ENCODE results near the gene PRSS1.
"Not testable (repeated sequence)": the region's sequence is repeated elsewhere in the genome, so short reads cannot be mapped to it uniquely, and the experiment has no call there.

PRSS1 gene

DNA sequence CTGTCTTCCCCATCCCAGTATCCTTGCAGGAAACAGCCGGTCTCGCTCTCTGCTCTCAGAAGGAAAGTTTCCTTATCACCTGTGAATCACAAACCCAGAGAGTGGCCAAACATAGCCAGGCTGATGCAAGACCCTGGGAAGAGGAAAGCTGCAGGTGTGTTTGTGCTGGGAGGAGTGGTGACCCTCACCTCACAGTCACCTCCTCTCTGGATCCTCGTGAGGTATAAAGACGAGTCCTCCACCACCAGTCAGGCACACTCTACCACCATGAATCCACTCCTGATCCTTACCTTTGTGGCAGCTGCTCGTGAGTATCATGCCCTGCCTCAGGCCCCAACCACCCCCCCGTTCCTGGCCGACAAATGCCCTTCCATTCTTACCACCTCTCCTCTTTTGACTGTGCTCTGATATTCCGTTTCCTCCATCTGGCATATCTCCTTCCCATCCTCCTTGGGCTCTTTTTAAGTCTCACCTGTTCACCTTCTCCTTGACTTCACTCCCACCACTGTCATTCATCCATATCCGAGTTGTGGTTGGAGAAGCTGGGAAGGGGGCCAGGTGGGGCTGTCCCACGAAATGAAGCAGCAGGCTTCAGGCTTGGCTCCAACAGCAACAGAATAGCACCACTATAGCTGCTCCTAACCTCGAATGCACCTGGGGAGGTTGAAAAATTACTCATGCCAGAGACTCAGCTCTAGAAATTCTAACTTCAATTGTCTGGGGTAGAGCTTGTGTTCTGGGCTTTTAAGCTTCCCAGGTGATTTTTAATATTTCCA, at the start of gene PRSS1:
Gene PRSS1, plus strand, starts transcription at position 255 of the 776 bp plus-strand sequence. Its CDS starts 13 bp downstream, at position 268.
- DNase-seq: no peak

DNA sequence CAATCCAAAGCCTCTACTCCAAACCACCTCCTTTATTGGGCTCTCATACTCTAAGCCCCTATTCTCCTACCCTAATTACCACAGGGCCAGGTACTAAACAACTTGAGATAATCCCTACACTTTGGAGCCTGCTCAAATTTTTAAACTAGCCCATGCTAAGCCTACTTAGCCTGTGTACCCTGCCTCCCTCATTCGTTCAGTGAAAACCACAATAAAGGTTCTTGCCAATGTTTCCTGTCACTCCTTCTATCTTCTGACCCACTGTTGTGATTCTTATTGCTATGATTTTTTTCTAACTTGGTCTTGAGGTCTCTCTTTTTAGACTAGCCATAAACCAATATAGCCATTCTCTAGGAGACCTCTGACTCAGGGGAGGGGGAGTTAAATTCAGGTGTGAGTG, 48.3 kb upstream of the PRSS1 start:
- DNase-seq: not testable (repeated sequence)

DNA sequence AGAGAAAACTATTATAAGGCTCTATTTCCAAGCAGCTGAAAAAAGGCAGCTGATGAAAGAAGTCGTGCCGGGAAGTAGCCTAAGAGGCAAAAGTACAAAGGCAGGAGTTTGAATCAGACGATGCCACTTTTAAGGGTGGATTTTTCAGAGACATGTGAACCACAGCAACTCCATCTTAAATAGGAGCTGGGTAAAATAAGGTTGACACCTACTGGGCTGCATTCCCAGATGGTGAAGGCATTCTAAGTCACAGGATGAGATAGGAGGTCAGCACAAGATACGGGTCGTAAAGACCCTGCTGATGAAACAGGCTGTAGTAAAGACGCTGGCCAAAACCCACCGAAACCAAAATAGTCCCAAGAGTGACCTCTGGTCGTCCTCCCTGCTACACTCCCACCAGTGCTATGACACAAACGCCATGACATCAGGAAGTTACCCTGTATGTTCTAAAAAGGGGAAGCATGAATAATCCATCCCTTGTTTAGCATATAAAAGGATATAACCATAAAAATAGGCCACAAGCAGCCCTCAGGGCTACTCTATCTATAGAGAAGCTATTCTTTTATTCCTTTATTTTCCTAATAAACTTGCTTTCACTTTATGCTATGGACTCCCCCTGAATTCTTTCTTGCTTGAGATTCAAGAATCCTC, 45.5 kb upstream of the PRSS1 start:
- DNase-seq: no peak

GRCh38 chr7:142708726-142709125, 40.5 kb upstream of the PRSS1 start:
- not testable (repeated sequence) for DNase-seq

DNA sequence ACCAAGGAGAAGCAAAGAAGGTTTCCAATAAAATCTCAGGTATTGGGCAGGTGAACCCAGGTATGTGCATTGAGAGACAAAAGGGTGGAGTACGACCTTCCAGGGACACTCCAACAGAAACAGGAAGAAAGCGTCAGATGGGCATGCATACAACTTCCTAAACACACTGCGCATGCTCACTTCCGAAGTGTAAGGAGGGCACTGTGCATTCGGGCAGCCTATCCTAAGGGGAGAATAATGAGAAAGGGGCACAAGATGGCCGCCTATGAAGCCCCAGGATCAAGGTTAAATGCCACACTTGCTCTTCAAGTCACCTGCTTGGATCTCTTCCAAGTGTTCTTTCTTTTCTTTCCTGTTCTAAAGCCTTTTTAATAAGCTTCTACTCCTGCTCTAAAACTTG, 39.4 kb upstream of the PRSS1 start:
- no peak for DNase-seq

- no peak for DNase-seq
Measured at GRCh38 chr7:142711196-142711595, 38.1 kb upstream of the PRSS1 start.

DNA sequence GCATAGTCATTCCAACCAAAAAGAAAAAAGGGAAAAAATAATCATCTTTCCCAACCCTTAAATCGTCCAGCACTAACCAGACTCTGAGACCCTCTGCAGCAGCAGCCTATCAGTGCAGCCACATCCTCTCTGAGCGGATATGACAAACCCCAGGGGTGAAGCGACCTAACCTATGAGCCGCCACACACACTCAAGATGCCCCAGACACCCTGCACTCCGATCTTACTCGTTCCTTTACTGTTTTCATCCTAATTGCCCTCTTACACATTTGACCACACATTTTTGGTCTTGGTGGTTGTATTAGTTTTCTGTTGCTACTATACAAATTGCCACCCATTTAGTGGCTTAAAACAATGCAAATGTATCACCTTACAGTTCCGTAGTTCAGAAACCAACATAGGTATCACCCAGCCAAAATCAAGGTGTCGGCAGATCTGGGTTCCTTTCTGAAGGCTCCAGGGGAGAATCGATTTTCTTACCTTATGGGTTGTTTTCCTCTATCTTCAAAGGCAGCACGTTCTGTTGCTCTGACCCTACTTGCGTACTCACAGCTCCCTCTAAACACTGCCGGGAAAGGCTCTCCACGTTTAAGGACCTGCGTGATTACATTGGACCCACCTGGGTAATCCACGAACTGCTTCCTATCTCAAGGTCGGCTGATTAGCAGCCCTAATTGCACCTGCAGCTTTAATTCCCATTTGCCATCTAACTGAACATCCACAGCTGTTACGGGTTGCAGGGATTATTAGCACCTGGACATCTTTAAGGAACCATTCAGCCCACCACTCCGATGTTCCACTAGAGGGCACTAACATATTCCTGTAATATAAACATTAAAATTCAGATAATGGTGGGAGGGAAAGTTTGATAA, 37.3 kb upstream of the PRSS1 start:
- DNase-seq: no peak

- DNase-seq: no peak
Measured at GRCh38 chr7:142712617-142712957, 36.7 kb upstream of the PRSS1 start.

GRCh38 chr7:142714375-142714774, 34.9 kb upstream of the PRSS1 start:
- DNase-seq: no peak

DNA sequence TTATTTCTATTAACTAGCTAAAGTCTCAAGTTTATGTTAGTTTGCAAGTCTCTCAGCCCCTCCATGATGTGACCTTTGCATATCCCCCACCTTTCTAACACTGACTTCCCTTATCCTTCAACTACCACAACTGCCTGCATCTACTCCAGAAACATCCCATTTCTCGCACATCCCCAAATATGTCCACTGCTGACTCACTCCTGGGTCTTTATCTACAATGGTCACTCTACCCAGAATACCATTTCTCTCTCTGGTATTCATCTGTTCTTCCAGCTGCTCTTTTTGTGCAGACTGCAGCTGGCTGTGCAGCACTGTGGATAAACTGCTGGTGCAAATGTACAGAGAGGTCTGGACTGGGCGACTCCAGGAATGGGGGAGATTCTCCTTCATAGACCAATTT, 32.7 kb upstream of the PRSS1 start:
- no peak for DNase-seq

DNA sequence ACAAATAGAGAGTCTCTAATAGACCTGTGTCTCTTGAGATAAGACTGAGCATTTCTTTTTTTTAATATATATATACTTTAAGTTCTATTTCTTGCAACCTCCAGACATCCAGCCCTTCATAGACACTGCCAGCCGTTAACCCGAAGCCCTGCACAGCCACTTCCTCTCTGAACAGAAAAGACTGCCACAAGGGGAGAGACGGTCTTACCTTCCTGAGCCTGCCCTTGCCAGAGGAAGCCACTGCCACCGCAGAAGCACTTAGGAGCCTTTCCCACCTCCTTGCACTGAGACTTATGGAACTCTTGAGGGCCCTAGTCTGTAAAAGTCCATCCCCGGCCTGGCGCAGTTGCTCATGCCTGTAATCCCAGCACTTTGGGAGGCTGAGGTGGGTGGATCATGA, 31.8 kb upstream of the PRSS1 start:
- no peak for DNase-seq

DNA sequence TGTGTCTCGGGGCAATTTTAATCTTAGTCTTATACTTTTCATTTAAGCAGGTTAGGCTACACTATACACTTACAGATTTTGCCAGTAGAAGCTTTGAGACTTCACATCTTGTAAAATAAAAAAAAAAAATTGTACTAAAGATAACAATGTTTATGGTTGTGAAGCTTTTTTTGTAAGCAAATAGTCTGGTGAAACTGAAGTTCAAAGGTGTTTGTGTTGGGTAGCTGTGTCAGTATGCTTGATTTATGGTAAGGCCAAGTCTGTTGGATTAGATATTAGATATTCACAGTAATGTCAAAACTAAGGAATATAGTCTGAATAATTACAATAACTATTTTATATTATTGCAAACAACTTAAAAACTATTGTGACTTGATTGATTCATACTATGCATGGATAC, 31.0 kb upstream of the PRSS1 start:
- no peak for DNase-seq

DNA sequence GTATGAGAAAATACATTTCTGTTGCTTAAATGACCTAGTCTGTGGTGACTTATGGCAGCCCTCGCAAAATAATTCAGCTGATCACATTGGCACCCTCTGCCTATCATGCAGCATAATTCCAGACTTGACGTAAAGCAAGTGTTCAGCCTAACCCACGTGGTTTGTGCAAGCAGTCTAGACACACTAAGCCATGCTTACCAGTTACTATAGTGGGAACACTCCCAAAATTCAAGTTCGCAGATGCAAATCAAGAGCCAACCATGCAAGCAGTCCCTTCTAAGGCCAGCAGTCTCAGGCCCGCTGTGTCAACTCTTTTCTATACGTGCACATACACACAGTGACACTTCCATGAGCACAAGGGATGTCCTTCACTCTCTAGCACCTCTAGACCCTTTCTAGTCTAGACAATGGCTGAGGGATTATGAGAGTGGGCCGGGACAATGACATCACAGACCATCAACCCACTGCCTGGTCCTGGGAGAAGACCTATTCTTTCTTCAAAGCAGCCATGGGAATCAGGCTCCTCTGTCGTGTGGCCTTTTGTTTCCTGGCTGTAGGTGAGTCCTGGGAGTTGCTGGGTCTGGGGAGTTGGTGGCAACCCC, 29.0 kb upstream of the PRSS1 start:
- no peak for DNase-seq

DNA sequence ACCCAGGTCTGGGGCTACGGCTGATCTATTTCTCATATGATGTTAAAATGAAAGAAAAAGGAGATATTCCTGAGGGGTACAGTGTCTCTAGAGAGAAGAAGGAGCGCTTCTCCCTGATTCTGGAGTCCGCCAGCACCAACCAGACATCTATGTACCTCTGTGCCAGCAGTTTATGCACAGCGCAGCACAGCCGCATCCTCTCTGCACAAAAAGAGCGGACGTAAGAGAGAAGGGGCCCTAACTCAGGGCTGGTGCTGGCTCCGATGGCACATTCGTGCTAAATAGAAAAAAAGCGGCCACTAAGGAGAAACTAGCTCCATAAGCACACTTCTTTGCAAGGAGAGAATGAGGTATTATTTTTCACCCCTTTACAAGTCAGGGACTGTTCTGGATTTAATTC, 28.3 kb upstream of the PRSS1 start:
- no peak for DNase-seq

GRCh38 chr7:142722248-142722794, 27.0 kb upstream of the PRSS1 start:
- no peak for DNase-seq

- DNase-seq: no peak
Measured at GRCh38 chr7:142733271-142733670, 16.0 kb upstream of the PRSS1 start.

GRCh38 chr7:142739923-142740492, 9.3 kb upstream of the PRSS1 start:
- DNase-seq: no peak

DNA sequence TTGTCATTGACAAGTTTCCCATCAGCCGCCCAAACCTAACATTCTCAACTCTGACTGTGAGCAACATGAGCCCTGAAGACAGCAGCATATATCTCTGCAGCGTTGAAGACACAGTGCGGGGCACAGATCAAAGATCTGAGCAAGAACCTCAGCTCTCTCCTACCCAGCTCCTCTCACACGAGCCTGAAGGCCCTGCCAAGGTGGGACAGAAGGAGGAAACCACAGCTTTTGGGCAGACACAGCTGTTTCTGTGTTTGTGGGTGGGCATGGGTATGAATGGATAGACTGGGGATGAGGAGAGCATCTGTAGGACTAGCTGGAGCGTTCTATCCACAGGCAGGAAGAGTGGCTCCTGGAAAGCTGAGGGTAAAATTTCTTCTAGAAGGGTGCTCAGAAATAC, 8.5 kb upstream of the PRSS1 start:
- no peak for DNase-seq

- not testable (repeated sequence) for DNase-seq
Measured at GRCh38 chr7:142741932-142742331, 7.3 kb upstream of the PRSS1 start.

DNA sequence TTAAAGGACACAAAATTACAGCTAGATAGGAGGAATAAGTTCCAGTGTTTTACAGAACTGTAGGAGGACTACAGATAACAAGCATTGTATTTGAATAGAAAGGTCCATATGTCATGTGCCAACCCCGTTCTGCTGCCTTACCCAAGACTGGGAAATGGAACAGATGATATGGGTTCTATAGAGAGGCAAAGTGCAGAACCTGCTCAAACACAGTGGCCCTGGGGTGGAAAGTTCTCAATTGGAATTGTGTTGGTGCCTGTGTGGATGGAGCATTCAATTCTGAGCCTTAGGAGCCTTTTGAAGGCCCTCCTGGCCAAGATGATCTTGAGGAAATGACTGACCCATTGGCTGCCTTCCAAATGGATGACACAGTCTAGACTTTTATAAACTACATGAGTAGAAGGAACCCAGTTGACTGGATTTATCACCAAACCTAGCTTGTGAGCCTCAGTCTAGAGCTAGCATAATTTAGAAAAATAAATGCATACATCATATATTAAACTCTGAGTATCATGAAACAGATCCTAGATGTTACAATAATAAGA, 4.1 kb upstream of the PRSS1 start:
- DNase-seq: no peak

DNA sequence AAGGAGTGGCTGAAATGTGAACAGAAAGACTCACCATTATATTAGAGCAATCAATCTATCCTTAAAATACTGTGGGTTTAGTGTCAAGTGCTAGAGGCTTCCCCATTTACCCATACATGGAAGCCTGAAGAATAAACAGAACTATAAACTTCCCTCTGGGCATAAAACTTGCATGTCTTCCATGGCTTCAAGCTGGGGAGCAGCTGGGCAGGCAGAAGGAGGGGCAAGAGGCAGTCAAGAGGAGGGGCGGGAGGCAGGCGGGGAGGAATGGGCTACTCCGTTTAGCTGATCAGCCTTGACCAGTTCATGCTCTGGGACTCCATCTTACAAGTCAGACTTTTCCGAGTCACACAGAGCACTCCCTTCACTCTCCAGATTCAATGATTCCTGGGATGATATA, 3.5 kb upstream of the PRSS1 start:
- no peak for DNase-seq

GRCh38 chr7:142746264-142746663, 3.0 kb upstream of the PRSS1 start:
- DNase-seq: no peak
